Measurements from ENCODE around the gene REC8. TPM values are rescaled to one million over a fixed set of nuclear protein-coding genes. Genes with fewer than 3 reads are reported as not detected.

Gene REC8
- total and polyA plus RNA-seq, 2 of the 13 experiments (the other 11 are each of a cell fraction or from before 2014, with no cell fraction given): 3.4 to 14.7 TPM

DNA sequence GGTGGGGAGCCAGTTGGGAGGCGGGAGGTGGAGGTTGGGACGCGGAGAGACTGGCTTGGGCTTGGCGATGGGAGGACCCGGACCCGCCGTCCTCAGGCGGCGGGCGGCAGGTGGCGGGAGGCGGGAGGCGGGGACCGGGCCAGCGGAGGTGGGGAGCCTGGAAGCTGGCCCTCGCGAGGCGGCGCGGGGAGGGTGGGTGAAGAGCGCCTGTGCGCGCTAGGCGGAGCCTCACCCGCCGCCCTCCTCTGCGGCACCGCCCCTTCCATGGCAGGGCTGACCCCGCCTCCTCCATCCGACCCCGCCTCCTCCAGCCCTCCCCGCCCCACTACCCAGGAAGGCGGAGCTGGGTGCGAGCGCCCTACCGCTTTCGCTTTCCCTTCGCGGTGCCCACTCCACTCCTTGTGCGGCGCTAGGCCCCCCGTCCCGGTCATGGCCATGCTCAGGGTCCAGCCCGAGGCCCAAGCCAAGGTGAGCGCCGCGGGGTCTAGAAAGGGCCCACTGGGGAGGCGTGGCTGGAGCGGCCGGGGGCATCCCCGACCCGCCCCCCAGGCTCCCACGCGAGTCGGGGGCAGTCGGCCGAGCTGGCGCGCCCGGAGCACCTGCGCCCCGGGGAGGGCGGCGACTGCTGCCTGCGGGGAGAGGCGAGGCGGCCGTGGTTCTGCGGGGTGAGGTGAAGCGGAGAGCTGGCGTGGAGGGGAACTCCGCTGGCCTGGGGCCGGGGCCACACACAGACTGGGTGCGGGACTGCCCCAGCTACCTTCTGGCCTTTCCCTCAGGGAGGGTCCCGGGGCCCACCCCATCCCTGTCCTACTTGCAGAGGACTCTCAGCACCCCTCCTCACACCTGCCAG lies 35.8 kb upstream of the REC8 start, which contains the start of gene PSME1 (continued):
- TF ChIP-seq, protein P1, sequence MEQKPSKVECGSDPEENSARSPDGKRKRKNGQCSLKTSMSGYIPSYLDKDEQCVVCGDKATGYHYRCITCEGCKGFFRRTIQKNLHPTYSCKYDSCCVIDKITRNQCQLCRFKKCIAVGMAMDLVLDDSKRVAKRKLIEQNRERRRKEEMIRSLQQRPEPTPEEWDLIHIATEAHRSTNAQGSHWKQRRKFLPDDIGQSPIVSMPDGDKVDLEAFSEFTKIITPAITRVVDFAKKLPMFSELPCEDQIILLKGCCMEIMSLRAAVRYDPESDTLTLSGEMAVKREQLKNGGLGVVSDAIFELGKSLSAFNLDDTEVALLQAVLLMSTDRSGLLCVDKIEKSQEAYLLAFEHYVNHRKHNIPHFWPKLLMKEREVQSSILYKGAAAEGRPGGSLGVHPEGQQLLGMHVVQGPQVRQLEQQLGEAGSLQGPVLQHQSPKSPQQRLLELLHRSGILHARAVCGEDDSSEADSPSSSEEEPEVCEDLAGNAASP (CRISPR knock-in tag; IDR thresholded peaks at IDR 0.05; ENCODE audit: borderline replicate concordance): peak; percentile 89; the same call in 1 of the 2 replicates
- TF ChIP-seq, protein P2, sequence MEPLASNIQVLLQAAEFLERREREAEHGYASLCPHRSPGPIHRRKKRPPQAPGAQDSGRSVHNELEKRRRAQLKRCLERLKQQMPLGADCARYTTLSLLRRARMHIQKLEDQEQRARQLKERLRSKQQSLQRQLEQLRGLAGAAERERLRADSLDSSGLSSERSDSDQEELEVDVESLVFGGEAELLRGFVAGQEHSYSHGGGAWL (CRISPR knock-in tag; IDR thresholded peaks at IDR 0.05): peak; percentile 98
- TF ChIP-seq MLXIP (CRISPR knock-in tag; IDR thresholded peaks at IDR 0.05; ENCODE audit: borderline replicate concordance) (no peak; the same call in 1 of the 2 replicates), NFATC3 (CRISPR knock-in tag; IDR thresholded peaks at IDR 0.05) (no peak), ZBTB40 (IDR thresholded peaks at IDR 0.05) (no peak), ZBTB40 (CRISPR knock-in tag; IDR thresholded peaks at IDR 0.05) (no peak), MAFK (conservative IDR thresholded peaks at IDR 0.05 in 1 of 2, IDR thresholded peaks at IDR 0.05 in 1 of 2; ENCODE audit: low read length in 2 of 2) (no peak), HOXA5 (CRISPR knock-in tag; IDR thresholded peaks at IDR 0.05) (0 out of 2 replicates have a peak, but pooled peaks have one; percentile 84), ZNF747 (CRISPR knock-in tag; IDR thresholded peaks at IDR 0.05; ENCODE audit: borderline replicate concordance) (no peak; the same call in 1 of the 2 replicates), TBX3 (IDR thresholded peaks at IDR 0.05; ENCODE audit: borderline replicate concordance) (peak; percentile 52; the same call in 1 of the 2 replicates), PAX8 (CRISPR knock-in tag; IDR thresholded peaks at IDR 0.05; ENCODE audit: borderline replicate concordance) (no peak), PLRG1 (conservative IDR thresholded peaks at IDR 0.05) (no peak)
- TF ChIP-seq, protein P3, sequence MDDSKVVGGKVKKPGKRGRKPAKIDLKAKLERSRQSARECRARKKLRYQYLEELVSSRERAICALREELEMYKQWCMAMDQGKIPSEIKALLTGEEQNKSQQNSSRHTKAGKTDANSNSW (CRISPR knock-in tag; IDR thresholded peaks at IDR 0.05; ENCODE audit: borderline replicate concordance): peak; percentile 76; the same call in 1 of the 2 replicates

Data from HepG2 (cell line).